NCI-H2107 (cell line): ENCODE data around the gene PRKG1.
"Not testable (repeated sequence)": the region's sequence is repeated elsewhere in the genome, so short reads cannot be mapped to it uniquely, and the experiment has no call there.

Experiments used
- DNase-seq: peaks from one replicate; lab custom pipeline; 2025; lab: John Stamatoyannopoulos, UW

Gene PRKG1

DNA sequence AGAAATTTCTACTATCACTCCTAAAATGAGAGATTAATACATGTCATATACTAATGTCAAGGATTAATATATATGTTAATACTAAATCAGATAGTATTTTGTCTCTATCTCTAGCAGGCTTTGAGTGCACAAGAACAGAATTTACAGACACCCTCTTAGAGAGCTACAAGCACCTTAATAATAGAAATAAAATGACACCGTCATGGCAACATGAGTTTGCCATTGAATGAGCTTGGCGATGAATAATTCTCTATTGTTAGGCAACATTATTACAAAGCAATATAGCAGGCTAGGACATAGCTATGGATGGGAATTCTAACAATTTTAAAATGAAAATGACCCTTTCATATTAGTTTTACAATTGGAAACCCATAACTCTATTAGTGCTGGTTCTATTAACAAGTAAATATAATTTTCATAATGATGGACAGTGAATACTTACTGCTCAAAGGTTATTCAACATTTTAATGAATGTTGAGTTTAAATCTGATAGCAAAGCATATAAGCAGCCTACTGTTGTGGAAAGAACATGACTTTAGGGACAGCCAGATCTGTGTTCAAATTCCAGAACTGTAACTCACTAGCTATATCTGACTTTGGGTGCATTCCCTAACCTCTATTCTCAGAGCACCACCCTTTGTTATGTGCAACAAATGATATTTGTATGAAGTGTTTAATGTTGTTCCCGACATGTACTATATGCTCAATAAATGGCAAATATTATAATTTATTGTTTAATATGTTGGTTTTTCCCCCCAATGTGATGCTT lies 1055.3 kb downstream of the PRKG1 start:
- DNase-seq: no peak

- DNase-seq: no peak
Measured at GRCh38 chr10:52135101-52135500, 1060.8 kb downstream of the PRKG1 start.

- no peak for DNase-seq
Measured at GRCh38 chr10:52136921-52137320, 1062.6 kb downstream of the PRKG1 start.

DNA sequence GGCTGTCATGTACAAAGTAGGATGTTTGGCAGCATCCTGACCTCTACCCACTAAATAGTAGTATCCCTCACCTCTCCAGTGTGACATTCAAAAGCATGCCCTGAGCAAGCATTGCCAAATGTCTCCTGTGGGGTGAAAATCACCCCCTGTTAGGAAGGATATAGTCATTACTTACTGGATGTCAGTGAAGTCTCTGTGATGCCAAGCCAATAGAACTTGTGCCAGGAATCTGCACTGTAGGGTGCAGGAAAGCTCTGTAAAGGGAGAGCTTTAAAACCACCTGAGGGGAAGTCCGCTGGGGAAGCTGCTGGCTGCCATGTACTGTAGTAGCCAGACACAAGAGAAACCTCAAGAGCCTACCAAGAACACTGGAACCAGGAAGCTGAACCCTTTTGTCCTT lies 1069.1 kb downstream of the PRKG1 start:
- DNase-seq: no peak

DNA sequence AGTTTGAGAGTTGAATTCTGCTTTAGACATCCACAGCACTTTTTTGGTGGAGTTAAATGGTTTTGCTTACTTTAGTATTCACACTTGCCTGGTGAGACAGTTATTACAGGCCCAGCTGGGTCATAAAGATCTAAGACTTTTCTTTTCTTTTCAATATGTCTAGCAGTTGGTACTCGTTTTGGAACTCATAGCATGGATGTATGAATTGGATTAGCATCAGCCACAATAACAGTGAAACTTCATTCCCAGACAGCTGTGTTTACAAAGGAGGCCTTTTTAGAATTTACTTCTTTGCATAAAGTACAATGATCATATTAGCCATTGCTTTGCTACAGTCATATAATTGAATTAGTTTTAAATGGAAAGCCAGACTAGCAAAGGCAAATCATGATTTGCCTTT lies 1071.3 kb downstream of the PRKG1 start:
- no peak for DNase-seq

GRCh38 chr10:52146766-52147165 lies 1072.5 kb downstream of the PRKG1 start:
- no peak for DNase-seq

GRCh38 chr10:52170776-52171175 lies 1096.5 kb downstream of the PRKG1 start:
- no peak for DNase-seq

DNA sequence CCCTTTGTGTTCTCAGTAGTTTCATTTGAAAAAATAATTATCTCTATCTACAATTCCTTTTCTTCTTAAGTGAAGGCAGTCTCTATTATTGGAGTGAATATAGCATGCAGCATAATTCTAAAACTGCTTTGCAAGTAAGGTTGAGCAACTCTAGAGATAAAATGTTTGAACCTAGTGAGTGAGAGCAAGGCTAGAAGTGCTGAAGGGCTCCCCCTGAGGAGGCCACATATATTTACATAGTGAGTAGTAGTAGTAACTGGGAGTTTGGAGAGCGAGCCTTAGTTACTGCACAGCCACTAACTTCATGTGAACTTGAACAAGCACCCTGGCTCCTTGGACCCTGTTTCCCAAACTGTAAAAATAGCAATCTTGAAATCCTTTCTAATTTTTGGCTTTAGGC lies 1098.3 kb downstream of the PRKG1 start:
- no peak for DNase-seq

GRCh38 chr10:52185256-52185655 lies 1111.0 kb downstream of the PRKG1 start:
- no peak for DNase-seq

DNA sequence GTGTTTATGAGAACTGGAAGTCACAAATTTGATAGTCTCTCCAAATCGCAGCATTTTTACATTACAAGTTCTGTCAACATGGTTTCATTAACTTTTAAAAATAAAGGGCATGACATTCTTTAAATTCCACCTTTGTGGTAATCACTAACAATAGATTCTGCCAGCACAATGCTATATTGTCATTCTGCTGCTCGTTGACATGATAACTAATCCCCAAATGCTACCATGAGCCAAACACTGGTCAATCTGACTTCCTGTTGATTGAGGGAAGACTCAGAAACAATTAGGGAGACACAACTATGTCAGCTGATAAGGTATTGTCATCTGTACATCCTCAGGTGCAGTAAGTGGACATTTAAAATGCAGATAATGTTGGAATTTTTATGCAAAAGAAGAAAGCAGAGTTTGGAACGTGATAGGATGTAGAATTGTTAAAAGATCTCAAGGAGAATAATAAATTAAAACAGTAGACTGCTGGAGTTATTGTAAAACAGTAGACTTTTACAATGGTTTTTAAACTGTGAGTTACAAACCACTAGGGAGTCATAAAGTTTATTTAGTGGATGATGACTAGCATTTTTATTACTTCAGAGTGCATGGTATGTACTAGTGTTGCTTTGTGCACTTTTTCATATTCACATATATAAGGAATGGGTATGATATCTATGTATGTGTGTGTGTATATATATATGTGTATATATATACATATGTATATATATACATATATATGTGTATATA lies 1113.4 kb downstream of the PRKG1 start:
- DNase-seq: no peak

- DNase-seq: no peak
Measured at GRCh38 chr10:52191049-52191448, 1116.8 kb downstream of the PRKG1 start.

DNA sequence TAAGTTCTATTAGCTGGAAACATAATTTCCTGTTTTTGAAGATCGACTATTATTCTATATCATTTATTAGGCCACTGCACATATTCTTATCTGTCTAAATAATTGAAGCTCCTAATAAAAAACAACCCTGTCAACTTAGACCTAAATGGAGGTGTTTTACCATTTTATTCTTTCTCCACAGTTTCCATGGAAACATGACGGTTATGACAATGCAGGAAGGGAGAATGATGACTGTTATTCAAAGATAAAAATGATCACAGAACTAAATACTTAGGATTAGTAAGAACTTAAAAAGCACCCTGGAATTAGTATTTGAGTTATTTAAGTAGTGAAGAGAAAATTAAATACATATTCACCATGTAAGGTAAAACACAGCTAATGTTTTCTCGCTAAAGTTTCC lies 1119.9 kb downstream of the PRKG1 start:
- no peak for DNase-seq

DNA sequence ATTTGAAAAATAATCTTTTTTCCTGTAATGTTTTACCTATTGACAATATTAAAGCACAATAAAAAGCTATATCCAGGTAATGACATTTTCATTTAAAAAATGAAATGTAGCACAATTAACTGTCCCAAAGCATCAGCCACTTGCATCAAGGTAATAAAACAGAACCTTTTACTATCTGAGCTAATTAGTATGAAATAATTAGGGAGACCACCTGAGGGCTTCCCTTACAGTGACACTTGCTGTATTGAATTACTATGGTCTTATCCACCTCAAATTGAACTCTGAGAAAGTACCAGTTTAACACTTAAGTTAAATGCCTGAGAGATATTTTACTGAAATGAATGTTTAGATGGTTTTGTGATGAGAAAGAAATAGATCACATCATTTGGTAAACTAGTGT lies 1120.4 kb downstream of the PRKG1 start:
- no peak for DNase-seq

DNA sequence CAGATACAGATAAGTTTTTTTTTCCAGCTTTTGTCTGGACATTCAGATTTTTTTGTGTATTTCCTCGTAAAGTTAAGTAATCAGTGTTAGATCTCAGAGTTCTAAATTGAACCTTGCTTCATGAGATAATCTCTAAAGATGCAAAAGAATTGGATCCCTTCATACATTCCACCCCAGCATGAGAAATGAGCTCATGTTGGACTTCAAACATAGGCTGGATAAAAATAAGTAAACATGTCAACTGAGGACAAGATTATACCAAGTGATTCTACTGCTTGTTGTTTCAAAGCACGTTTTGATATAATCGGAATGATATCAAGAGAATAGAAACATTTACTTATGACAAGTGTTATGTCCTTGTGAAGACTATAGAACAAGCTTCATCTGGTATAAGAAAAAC lies 1122.8 kb downstream of the PRKG1 start:
- DNase-seq: no peak

DNA sequence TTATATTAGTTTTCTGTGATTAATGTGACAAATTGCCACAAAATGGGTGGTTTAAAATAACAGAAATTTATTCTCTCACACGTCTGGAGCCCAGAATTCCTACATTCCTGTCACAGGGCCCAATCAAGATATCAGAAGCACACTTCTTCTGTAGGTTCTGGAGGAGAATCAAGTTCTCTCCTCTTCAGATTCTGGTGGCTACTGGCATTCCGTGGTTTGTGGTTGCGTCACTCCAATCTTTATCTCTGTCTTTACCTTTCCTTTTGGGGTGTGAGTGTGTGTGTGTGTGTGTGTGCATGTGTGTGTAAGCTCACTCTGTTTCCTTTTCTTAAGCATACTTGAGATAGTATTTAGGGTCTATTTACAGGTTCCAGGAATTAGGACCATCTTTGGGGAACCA lies 1124.3 kb downstream of the PRKG1 start:
- DNase-seq: no peak

- DNase-seq: not testable (repeated sequence)
Measured at GRCh38 chr10:52204906-52205305, 1130.6 kb downstream of the PRKG1 start.

- no peak for DNase-seq
Measured at GRCh38 chr10:52208365-52208764, 1134.1 kb downstream of the PRKG1 start.

DNA sequence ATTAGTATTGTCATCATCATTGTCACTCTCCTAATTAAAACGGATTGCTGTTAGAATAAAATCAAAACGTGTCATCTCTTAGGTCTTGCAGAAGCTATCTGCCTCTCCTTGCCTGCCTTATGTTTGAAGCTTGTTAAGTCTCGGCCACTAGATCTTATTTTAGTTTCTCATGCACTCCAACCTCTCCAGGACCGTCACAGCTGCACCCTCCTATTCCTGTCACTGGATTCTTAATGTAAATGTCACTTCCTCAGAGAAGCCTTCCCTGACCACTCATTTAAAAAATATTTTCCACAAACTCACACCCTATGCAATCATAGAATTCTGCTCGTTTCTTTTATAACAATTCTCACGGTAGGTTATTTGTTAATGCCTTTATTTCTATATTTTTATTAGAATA lies 1135.9 kb downstream of the PRKG1 start:
- no peak for DNase-seq

- DNase-seq: no peak
Measured at GRCh38 chr10:52212062-52212461, 1137.8 kb downstream of the PRKG1 start.

DNA sequence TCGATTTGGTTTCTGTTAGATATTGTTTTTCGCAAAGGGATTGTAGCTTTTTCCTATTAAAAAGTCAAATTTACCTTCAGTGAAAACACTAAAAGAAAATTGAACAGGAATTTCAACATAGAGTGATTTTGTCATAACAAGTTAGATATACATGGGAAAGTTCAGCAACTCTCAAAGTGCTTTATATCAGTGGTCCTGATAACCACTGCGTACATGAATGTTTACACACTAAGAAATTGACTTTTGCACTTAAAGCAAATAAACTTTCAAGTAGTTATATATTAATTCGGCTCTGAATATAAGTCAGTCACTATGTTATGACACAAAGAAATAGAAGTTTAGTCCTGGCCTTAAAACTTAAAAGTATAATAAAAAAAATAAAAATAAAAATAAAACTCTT lies 1138.5 kb downstream of the PRKG1 start:
- no peak for DNase-seq

DNA sequence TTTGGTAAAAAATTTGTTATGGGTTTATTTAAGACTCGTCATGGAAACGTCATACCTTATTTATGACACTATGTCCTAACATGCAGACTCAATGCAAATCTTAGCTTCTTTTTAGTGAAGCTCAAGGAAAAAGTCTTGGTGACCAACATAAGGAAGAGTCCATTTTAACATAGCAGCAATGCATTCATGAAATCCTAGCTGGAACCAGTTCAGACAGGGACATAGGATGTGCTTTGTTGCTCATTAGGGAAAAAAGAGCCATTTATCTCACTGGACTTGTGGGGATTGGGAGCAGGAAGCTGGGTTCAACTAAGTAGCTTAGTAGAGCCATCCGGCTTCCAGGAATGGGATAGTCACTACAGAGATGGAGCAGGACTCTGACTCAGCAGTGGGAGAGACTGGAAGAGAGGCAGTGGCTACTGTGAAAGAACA lies 1139.0 kb downstream of the PRKG1 start:
- no peak for DNase-seq

DNA sequence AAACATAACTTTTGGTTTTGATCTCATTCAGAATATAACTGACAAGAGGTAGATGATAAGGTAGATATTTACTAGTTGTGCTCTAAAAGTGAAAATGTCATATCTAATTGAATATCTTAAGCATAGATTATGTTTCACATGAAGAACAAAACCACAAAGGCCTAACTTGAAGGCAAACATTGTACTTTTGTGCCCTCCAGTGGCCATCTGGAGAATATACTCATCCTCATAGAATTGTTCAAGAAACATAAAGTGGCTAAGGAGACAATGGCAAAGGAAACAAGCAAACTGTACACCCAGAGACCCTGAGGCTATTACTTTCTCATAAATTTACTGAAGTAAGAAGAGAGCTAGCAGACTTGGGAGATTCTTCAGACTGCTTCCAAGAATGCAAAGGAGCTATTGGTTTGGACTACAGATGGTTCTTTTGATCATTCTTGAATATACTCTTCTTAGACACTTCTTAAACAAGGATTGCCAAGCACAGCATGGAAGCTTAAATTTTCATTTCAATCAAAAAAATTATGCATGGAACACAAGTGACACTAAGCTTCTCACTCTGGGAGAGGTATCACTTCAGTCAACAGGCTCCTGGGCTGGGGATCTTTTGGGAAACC lies 1141.6 kb downstream of the PRKG1 start:
- peak; percentile 15 for DNase-seq

DNA sequence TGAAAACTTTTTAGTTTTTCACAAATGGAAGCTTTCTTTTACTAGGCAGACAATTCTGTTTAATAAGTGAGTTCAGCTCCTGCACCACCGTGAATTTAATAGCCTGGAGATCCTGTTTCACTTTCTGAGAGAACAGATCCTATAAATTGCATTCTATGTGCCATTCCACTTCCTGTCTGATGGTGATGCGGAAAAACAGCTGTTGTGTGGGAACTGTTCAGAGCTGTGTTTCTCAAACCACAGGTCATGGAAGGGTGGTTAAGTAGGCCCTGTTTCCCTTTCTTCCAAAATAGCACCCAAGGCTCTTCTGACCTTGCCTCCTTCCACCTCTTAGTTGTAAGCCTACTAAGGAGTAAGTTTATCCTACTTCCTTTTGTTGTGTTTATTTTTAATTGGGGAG lies 1142.6 kb downstream of the PRKG1 start:
- DNase-seq: no peak
